OCI-LY1 (cell line): ENCODE results near the gene SRSF2.
A peak's percentile ranks its signal among the peaks of the same experiment; 100 is the strongest.

ENCODE experiments used
- H2AFZ ChIP-seq: fragments of 200-600 bp; sonication (generic), shearing (Covaris generic); 2 replicates; pipeline ENCODE4 v1.6.0; 2014; ENCODE audit warnings: antibody characterized with exemption, mild to moderate bottlenecking, low read length
- H3F3A ChIP-seq: fragments of 200-600 bp; sonication (generic), shearing (Covaris generic); 2 replicates; pipeline ENCODE4 v1.6.0; 2014; ENCODE audit warnings: mild to moderate bottlenecking, antibody characterized with exemption, low read length, moderate library complexity; ENCODE audit not compliant: insufficient read depth
- H3K27ac ChIP-seq: fragments of 200-600 bp; sonication (generic); 2 replicates; pipeline ENCODE4 v1.5.1; 2014; ENCODE audit warnings: low read length, mixed run types, mild to moderate bottlenecking, low read depth; ENCODE audit not compliant: poor library complexity, severe bottlenecking
- H3K27me3 ChIP-seq: fragments of 200-600 bp; sonication (generic); 2 replicates; pipeline ENCODE4 v1.6.0; 2014; ENCODE audit warnings: antibody characterized with exemption, mild to moderate bottlenecking, low read length, moderate library complexity; ENCODE audit not compliant: insufficient read depth
- H3K36me3 ChIP-seq: fragments of 200-600 bp; sonication (generic); 2 replicates; pipeline ENCODE4 v1.6.1; 2014; ENCODE audit warnings: mild to moderate bottlenecking, antibody characterized with exemption, low read length, moderate library complexity, mixed read lengths; ENCODE audit not compliant: insufficient read depth
- H3K4me1 ChIP-seq: fragments of 200-600 bp; sonication (generic); 2 replicates; pipeline ENCODE4 v1.5.1; 2014; ENCODE audit warnings: mild to moderate bottlenecking, low read length, moderate library complexity; ENCODE audit not compliant: insufficient read depth, severe bottlenecking
- H3K4me2 ChIP-seq: fragments of 200-600 bp; sonication (generic), shearing (Covaris generic); 2 replicates; pipeline ENCODE4 v1.6.1; 2014; ENCODE audit warnings: low read length
- H3K4me3 ChIP-seq: fragments of 200-600 bp; sonication (generic); 2 replicates; pipeline ENCODE4 v1.5.1; 2014; ENCODE audit warnings: low read length, low read depth, mild to moderate bottlenecking, mixed read lengths; ENCODE audit not compliant: poor library complexity, severe bottlenecking
- H3K79me2 ChIP-seq: fragments of 200-600 bp; shearing (Covaris generic); 2 replicates; pipeline ENCODE4 v1.6.1; 2016; ENCODE audit warnings: mixed run types, low read length, mixed read lengths; ENCODE audit not compliant: insufficient read depth
- H3K9ac ChIP-seq: fragments of 200-600 bp; sonication (generic), shearing (Covaris generic); 2 replicates; pipeline ENCODE4 v1.6.1; 2014; ENCODE audit warnings: mild to moderate bottlenecking, low read length, mixed read lengths
- H3K9me2 ChIP-seq: fragments of 200-600 bp; sonication (generic), shearing (Covaris generic); 2 replicates; pipeline ENCODE4 v1.6.1; 2014; ENCODE audit warnings: low read depth, mild to moderate bottlenecking, low read length, mixed read lengths
- H3K9me3 ChIP-seq: fragments of 200-600 bp; shearing (Covaris generic); 2 replicates; pipeline ENCODE4 v1.6.1; 2014; ENCODE audit warnings: low read length, mixed read lengths
- H4K20me1 ChIP-seq: fragments of 200-600 bp; sonication (generic), shearing (Covaris generic); 2 replicates; pipeline ENCODE4 v1.6.0; 2016; ENCODE audit warnings: mild to moderate bottlenecking, low read length; ENCODE audit not compliant: insufficient read depth
- EZH2 ChIP-seq: fragments of 200-600 bp; sonication (generic), shearing (Covaris generic); IDR thresholded peaks from 2 replicates; pipeline ENCODE4 v1.8.0; 2017; ENCODE audit warnings: borderline replicate concordance, mixed run types, mild to moderate bottlenecking, antibody characterized with exemption, low read length, moderate library complexity, mixed read lengths
- TF ChIP-seq, protein P1 (sequence below): fragments of 200-600 bp; sonication (generic), shearing (Covaris generic); IDR thresholded peaks from 2 replicates; pipeline ENCODE4 v1.5.1; 2017; ENCODE audit warnings: mild to moderate bottlenecking, antibody characterized with exemption, low read length, moderate library complexity, mixed read lengths

SRSF2 gene

DNA sequence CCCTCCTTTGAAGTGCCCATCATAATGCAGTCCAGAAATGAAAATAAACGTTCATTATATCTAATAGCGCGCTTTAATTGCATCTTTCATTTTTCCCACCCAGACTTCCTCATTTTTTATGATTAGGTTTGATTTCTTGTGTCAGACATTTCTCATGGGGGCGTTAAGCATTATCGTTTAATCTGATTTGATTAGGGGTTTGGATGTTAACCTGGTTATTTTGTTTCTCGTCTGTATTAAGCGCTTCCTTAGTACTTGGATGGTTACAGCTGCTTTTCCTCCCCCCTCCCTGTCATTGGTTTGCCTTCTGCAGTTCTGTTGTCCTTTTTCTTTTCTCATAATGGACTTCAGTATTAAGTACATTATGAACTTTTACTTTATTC is 1.3 kb upstream of the SRSF2 start:
- H2AFZ ChIP-seq = no peak overlapping the region
- no peaks in the 10 kb centered on the region for H4K20me1 ChIP-seq
- peak overlapping the region; percentile 95 for H3K4me2 ChIP-seq
- peak overlapping the region; percentile 90 for H3K9ac ChIP-seq
- H3K9me3 ChIP-seq = no peaks in the 10 kb centered on the region
- peaks cover 13% of the 10 kb centered on the region for H3F3A ChIP-seq
- peak overlapping the region; percentile 96 for H3K4me3 ChIP-seq
- H3K27me3 ChIP-seq = no peaks in the 10 kb centered on the region
- H3K9me2 ChIP-seq = no peaks in the 10 kb centered on the region
- H3K4me1 ChIP-seq = peaks cover 49% of the 10 kb centered on the region
- H3K27ac ChIP-seq = peak overlapping the region; percentile 90
- H3K79me2 ChIP-seq = peaks cover 42% of the 10 kb centered on the region
- peaks cover 52% of the 10 kb centered on the region for H3K36me3 ChIP-seq
- TF ChIP-seq, protein P1, sequence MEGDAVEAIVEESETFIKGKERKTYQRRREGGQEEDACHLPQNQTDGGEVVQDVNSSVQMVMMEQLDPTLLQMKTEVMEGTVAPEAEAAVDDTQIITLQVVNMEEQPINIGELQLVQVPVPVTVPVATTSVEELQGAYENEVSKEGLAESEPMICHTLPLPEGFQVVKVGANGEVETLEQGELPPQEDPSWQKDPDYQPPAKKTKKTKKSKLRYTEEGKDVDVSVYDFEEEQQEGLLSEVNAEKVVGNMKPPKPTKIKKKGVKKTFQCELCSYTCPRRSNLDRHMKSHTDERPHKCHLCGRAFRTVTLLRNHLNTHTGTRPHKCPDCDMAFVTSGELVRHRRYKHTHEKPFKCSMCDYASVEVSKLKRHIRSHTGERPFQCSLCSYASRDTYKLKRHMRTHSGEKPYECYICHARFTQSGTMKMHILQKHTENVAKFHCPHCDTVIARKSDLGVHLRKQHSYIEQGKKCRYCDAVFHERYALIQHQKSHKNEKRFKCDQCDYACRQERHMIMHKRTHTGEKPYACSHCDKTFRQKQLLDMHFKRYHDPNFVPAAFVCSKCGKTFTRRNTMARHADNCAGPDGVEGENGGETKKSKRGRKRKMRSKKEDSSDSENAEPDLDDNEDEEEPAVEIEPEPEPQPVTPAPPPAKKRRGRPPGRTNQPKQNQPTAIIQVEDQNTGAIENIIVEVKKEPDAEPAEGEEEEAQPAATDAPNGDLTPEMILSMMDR = no peak
- TF ChIP-seq EZH2 = no peak

DNA sequence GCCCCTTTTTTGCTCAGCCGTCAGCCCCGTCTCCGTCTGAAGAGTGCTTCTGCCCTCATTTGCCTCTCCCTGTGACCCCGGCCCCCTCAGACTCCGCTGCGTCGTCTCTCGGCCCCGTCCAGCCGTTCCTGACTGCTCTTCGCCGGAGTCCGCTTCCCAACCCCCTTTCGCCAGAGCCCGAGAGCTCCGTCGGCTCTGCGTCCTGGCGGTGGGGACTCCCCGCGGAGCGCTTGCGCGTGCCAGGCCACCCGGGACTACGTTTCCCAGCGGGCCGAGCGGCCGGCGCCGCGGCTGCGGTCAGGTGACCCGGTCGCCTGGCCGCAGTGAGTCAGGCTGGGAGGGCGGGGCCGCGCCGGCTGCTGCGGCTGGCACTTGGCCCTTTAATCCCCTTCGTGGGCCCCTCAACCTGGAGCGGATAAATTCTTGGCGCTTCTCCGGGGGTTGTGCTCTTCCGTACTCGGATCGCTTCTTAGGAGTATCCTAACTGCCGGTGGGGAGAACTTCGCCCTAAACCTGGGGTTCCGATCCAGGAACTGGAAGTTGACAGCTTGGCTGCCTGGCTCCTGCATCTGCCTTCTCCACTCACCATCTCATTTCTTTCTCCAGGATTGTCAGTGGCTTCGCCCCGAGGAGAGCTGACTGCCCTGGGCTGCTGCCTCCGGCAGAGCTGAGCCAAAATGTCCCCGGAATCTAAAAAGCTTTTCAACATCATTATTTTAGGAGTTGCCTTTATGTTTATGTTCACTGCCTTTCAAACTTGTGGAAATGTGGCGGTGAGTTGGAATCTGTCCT is 741 bp upstream of the SRSF2 start, which contains the start of gene MFSD11:
TSS of gene MFSD11 (plus strand) at position 444 of the 792 bp plus-strand sequence. CDS start at position 678, 234 bp downstream.
- peak within 1 kb of the TSS; percentile 96 for H3K27ac ChIP-seq
- H3K4me1 ChIP-seq = peaks cover 55% of the 10 kb centered on the region
- H4K20me1 ChIP-seq = no peaks in the 10 kb centered on the region
- no peaks in the 10 kb centered on the region for H3K9me2 ChIP-seq
- H3K4me3 ChIP-seq = peak within 1 kb of the TSS; percentile 96
- peaks cover 19% of the 10 kb centered on the region for H3F3A ChIP-seq
- no peak for TF ChIP-seq EZH2
- TF ChIP-seq, protein P1 = no peak
- H3K9me3 ChIP-seq = no peaks in the 10 kb centered on the region
- H3K79me2 ChIP-seq = peaks cover 43% of the 10 kb centered on the region
- H2AFZ ChIP-seq = no peak within 1 kb of the TSS
- no peaks in the 10 kb centered on the region for H3K27me3 ChIP-seq
- H3K4me2 ChIP-seq = peak within 1 kb of the TSS; percentile 95
- H3K9ac ChIP-seq = peak within 1 kb of the TSS; percentile 100
- H3K36me3 ChIP-seq = peaks cover 57% of the 10 kb centered on the region

DNA sequence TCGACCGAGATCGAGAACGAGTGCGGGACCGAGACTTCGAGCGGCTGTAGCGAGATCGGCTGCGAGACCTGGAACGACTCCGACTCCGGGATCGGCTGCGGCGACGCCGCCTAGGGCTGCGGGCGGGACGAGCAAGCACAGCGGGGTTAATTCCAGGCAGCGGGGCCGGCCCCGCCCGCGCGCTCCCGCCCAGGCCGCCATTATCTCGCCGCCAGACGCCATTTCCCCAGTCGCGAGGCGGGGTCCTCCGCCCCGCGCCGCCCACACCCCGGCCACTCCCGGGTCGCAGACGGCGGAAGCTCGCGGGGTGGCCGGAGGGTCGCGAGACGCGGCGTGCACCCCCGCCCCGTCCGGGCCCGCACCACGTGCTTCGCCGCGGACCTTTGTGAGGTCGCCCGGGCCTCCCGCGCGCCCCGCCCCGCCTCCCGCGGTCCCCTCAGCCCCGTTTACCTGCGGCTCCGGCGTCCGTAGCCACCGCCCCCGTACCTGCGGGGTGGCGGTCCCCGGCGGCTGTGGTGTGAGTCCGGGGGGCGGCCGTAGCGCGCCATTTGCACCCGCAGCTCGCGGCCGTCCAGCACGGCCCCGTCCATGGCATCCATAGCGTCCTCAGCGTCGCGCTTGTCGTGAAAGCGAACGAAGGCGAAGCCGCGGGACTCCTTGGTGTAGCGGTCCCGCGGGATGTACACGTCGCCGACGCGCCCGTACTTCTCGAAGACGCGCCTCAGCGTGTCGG is 616 bp downstream of the SRSF2 start:
- peaks cover 29% of the 10 kb centered on the region for H3F3A ChIP-seq

More for the DNA sequence above, 616 bp downstream of the SRSF2 start:
- H3K27me3 ChIP-seq = no peaks in the 10 kb centered on the region
- H3K4me3 ChIP-seq = peak overlapping the region; percentile 96
- no peaks in the 10 kb centered on the region for H4K20me1 ChIP-seq
- peak overlapping the region; percentile 100 for H3K9ac ChIP-seq
- peaks cover 58% of the 10 kb centered on the region for H3K36me3 ChIP-seq
- peak overlapping the region; percentile 89 for H3K4me2 ChIP-seq
- no peaks in the 10 kb centered on the region for H3K9me3 ChIP-seq
- H3K27ac ChIP-seq = peak overlapping the region; percentile 96
- no peak overlapping the region for H2AFZ ChIP-seq
- H3K4me1 ChIP-seq = peaks cover 68% of the 10 kb centered on the region
- TF ChIP-seq, protein P1 = no peak; the same call in 1 of the 2 replicates
- TF ChIP-seq EZH2 = no peak
- no peaks in the 10 kb centered on the region for H3K9me2 ChIP-seq
- peaks cover 43% of the 10 kb centered on the region for H3K79me2 ChIP-seq
